ENCODE measurements around the gene SLC28A3. TPM values are rescaled to one million over a fixed set of nuclear protein-coding genes. Genes with fewer than 3 reads are reported as not detected.

Gene SLC28A3
- total RNA-seq, 1 experiment from 2014 or later, result not detected

GRCh38 chr9:84314306-84314705, 26.3 kb downstream of the SLC28A3 start:
- POLR2A ChIA-PET, result no interaction called here
- intact Hi-C loops (cut with micrococcal nuclease; ENCODE audit: unreplicated experiment), result loop anchor here (10.0 kb wide), 1 partner anchor 140 kb away; no protein-coding TSS in a partner anchor
- no peaks in the 10 kb centered on the region for H3K9me3 ChIP-seq (ENCODE audit: control insufficient read depth, insufficient read depth, low read depth, low read length)
- TF ChIP-seq TCF7L2 (IDR thresholded peaks at IDR 0.05; ENCODE audit: low read depth, low read length) (no peak), POLR2AphosphoS5 (IDR thresholded peaks at IDR 0.05; ENCODE audit: low read depth, low read length) (no peak), REST (IDR thresholded peaks at IDR 0.05; ENCODE audit: insufficient read depth in 1 of 2, low read depth in 2 of 2, low read length in 1 of 2) (no peak), SIN3A (IDR thresholded peaks at IDR 0.05; ENCODE audit: borderline replicate concordance, insufficient read depth, low read depth, low read length) (no peak), CTCF (IDR thresholded peaks at IDR 0.05) (no peak)
- CTCF ChIA-PET, result no interaction called here
- no peaks in the 10 kb centered on the region for H3K4me1 ChIP-seq (ENCODE audit: control insufficient read depth, insufficient read depth, low read length)
- no peak overlapping the region for H3K27ac ChIP-seq (ENCODE audit: low read length)
- H3K4me3 ChIP-seq (ENCODE audit: low read depth in 2 of 2, low read length in 2 of 2), result no peak overlapping the region
- H3K36me3 ChIP-seq (ENCODE audit: control insufficient read depth, insufficient read depth, low read length), result no peaks in the 10 kb centered on the region
- in situ Hi-C loops (cut with HindIII; ENCODE audit: low pct_unique_long_range_greater_than_20kb, low sequenced_read_pairs), result no loop called here
- DNase-seq (ENCODE audit: low read depth, low spot score), result no peak
- BruUV-seq (replicated peaks), result no TSS peak
- H3K27me3 ChIP-seq (ENCODE audit: control insufficient read depth, insufficient read depth, low read length), result no peaks in the 10 kb centered on the region
- ATAC-seq, result no peak

GRCh38 chr9:84310883-84311282, 29.7 kb downstream of the SLC28A3 start:
- DNase-seq (ENCODE audit: low read depth, low spot score) (no peak), ATAC-seq (no peak)
- no peaks in the 10 kb centered on the region for H3K27me3 ChIP-seq (ENCODE audit: control insufficient read depth, insufficient read depth, low read length)
- no peaks in the 10 kb centered on the region for H3K4me1 ChIP-seq (ENCODE audit: control insufficient read depth, insufficient read depth, low read length)
- no TSS peak for BruUV-seq (replicated peaks)
- H3K36me3 ChIP-seq (ENCODE audit: control insufficient read depth, insufficient read depth, low read length), result no peaks in the 10 kb centered on the region
- CTCF ChIA-PET, result no interaction called here
- no peak overlapping the region for H3K27ac ChIP-seq (ENCODE audit: low read length)
- intact Hi-C loops (cut with micrococcal nuclease; ENCODE audit: unreplicated experiment) (loop anchor here (10.0 kb wide), 1 partner anchor 136 kb away; no protein-coding TSS in a partner anchor), in situ Hi-C loops (cut with HindIII; ENCODE audit: low pct_unique_long_range_greater_than_20kb, low sequenced_read_pairs) (no loop called here)
- no peaks in the 10 kb centered on the region for H3K9me3 ChIP-seq (ENCODE audit: control insufficient read depth, insufficient read depth, low read depth, low read length)
- no peak for TF ChIP-seq CTCF (IDR thresholded peaks at IDR 0.05)
- no peak for TF ChIP-seq TCF7L2 (IDR thresholded peaks at IDR 0.05; ENCODE audit: low read depth, low read length)
- no peak for TF ChIP-seq POLR2AphosphoS5 (IDR thresholded peaks at IDR 0.05; ENCODE audit: low read depth, low read length)
- TF ChIP-seq REST (IDR thresholded peaks at IDR 0.05; ENCODE audit: insufficient read depth in 1 of 2, low read depth in 2 of 2, low read length in 1 of 2), result no peak
- TF ChIP-seq SIN3A (IDR thresholded peaks at IDR 0.05; ENCODE audit: borderline replicate concordance, insufficient read depth, low read depth, low read length), result no peak
- no peak overlapping the region for H3K4me3 ChIP-seq (ENCODE audit: low read depth in 2 of 2, low read length in 2 of 2)
- POLR2A ChIA-PET, result no interaction called here
